ENCODE measurements around the gene TTLL4.

- TF ChIP-seq POLR2A (IDR thresholded peaks at IDR 0.05; ENCODE audit: low read depth, low read length) (no peak), TAF1 (IDR thresholded peaks at IDR 0.05; ENCODE audit: low read depth, low read length) (no peak), POLR2AphosphoS5 (IDR thresholded peaks at IDR 0.05; ENCODE audit: low read depth, low read length) (no peak)
Observed at GRCh38 chr2:218662827-218663226, 47.8 kb upstream of the TTLL4 start.

Data from GM12891 (cell line).